Measurements from ENCODE around the gene RDH5. TPM values are rescaled to one million over a fixed set of nuclear protein-coding genes. Genes with fewer than 3 reads are reported as not detected.

The RDH5 gene
- total and polyA plus RNA-seq, 11 donors, result 5.9 to 42.4 (median 17.4) TPM

DNA sequence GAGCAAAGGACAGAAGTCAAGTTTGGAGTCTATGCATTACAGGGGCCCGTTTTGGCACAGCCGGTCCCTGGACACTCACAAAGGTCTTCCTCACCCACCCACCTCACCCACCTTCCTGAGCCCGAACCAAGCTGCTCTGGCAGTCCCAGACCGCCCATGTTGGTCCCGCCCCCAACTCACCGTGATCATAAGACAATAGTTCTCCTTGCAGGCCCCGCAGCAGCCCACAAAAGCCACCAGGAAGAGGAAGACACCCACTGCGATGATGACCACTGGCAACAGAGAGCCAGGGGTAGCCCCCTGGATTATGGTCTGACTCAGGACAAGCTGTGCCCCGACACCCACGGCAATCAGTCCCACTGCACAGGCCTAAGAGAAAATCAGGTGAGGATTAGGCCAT is 6.8 kb downstream of the RDH5 start:
- Histone ChIP-seq H3K4me1 (peaks cover 10 to 71% (median 56%) of the 10 kb centered on the region in 12 donors), H3K4me3 (peak overlapping the region in 11 of 12 donors; percentile 64 to 96 (median 85)), H3K9me3 (no peaks in the 10 kb centered on the region), H3K36me3 (peaks cover 0 to 49% (median 36%) of the 10 kb centered on the region in 9 donors), H3K27ac (peak overlapping the region; percentile 97 to 100 (median 99)), H3K27me3 (no peaks in the 10 kb centered on the region)
- ATAC-seq (no peak), DNase-seq (peak in 2 of 5 donors; percentile 34 to 43)
- intact Hi-C loops (cut with DNase I), result no loop called here
- TF ChIP-seq CTCF (IDR thresholded peaks at IDR 0.05), result no peak
- no peak for TF ChIP-seq POLR2A (IDR thresholded peaks at IDR 0.05)
- WGBS, 4 donors, result 41 to 47% (median 43%) methylated on average over 7 to 10 of the region's 10 CpGs

DNA sequence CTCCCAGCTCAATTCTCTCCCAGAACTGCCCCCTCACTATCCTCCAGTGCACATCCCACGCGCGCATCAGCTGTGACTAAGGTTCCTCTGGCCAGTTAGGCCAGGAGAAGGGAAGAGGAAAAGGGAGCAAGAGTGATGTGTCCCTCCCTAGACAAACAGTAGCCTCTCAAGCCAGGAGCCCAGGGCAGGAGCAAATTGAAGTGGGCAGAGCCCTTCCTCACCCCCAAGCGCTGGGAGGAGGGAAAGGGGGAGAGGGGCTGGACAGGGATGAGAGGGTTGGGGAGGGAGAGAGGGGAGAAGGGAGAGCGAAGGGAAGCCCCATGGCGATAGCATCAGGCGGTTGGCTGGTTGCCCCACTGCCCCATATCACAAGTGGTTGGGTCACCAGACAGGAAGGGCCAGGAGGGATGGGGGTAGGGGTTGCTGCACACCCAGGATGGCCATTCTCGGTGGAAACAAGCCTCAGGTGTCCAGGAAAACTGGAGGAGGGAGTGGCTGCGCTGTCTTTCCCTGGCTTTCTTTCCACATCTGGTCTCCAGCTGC is 7.5 kb downstream of the RDH5 start:
- WGBS, 4 donors, result 4 to 14% (median 8%) methylated on average over 9 of the region's 9 CpGs
- Histone ChIP-seq H3K4me3 (peak overlapping the region; percentile 64 to 96 (median 86)), H3K36me3 (peaks cover 0 to 48% (median 36%) of the 10 kb centered on the region in 9 donors), H3K27ac (peak overlapping the region; percentile 97 to 100 (median 99)), H3K4me1 (peaks cover 10 to 70% (median 56%) of the 10 kb centered on the region in 12 donors), H3K9me3 (no peaks in the 10 kb centered on the region), H3K27me3 (no peaks in the 10 kb centered on the region)
- DNase-seq (peak in 4 of 5 donors; percentile 62 to 74 (median 69)), ATAC-seq (peak in 3 of 4 donors; percentile 2 to 4 (median 3))
- TF ChIP-seq POLR2A (IDR thresholded peaks at IDR 0.05) (no peak), CTCF (IDR thresholded peaks at IDR 0.05) (no peak)
- intact Hi-C loops (cut with DNase I), result loop anchor here in 2 of 10 donors (2.0 kb wide), 2 partner anchors 19 to 47 kb away; a partner anchor contains a TSS

GRCh38 chr12:55728186-55728938 is 8.2 kb downstream of the RDH5 start:
- ATAC-seq (peak; percentile 12 to 54 (median 46)), DNase-seq (peak; percentile 88 to 90 (median 90))
- H3K9me3 ChIP-seq, result no peaks in the 10 kb centered on the region
- peaks cover 10 to 64% (median 53%) of the 10 kb centered on the region in 12 donors for H3K4me1 ChIP-seq
- WGBS, 4 donors, result 0 to 1% (median 1%) methylated on average over 40 to 61 of the region's 61 CpGs
- no peaks in the 10 kb centered on the region for H3K27me3 ChIP-seq
- intact Hi-C loops (cut with DNase I), result loop anchor here in 2 of 10 donors (2.0 kb wide), 2 partner anchors 20 to 48 kb away; a partner anchor contains a TSS
- H3K27ac ChIP-seq, result peak overlapping the region; percentile 97 to 100 (median 99)
- no peak for TF ChIP-seq CTCF (IDR thresholded peaks at IDR 0.05)
- no peak for TF ChIP-seq POLR2A (IDR thresholded peaks at IDR 0.05)
- H3K4me3 ChIP-seq, result peak overlapping the region; percentile 64 to 96 (median 86)
- H3K36me3 ChIP-seq, result peaks cover 0 to 42% (median 36%) of the 10 kb centered on the region in 9 donors

Measured in heart left ventricle (tissue), 16 donors.